Endothelial cell of umbilical vein (primary cell): ENCODE measurements around the gene VPS35L. TPM values are rescaled to one million over a fixed set of nuclear protein-coding genes. Genes with fewer than 3 reads are reported as not detected.
A peak's percentile ranks its signal among the peaks of the same experiment; 100 is the strongest.

Experiments used
- BruUV-seq: library from RNA; stranded (reverse); fragments of 400-500 nt; replicated peaks from 2 replicates; lab custom pipeline; 2021; lab: Mats Ljungman, UMichigan
- CTCF ChIA-PET: fragments of 300-600, 350-600 bp; sonication (Branson Sonifier 250); formaldehyde crosslinking; loops from one replicate; lab custom pipeline; 2021; ENCODE audit warnings: antibody characterized with exemption, inconsistent platforms; lab: Charles Lee
- POLR2A ChIA-PET: fragments of 300-600, 350-600 bp; sonication (Branson Sonifier 250); formaldehyde crosslinking; loops from one replicate; lab custom pipeline; 2021; ENCODE audit warnings: antibody characterized with exemption, inconsistent platforms; lab: Charles Lee
- DNase-seq: peaks from one replicate; pipeline ENCODE4 v3.0.0-alpha.2; 2011; ENCODE audit warnings: low read depth, low spot score
- FAIRE-seq: peaks from 2 replicates; lab custom pipeline; 2011; peaks lifted over from hg19 to GRCh38; lab: Jason Lieb, UNC
- H2AFZ ChIP-seq: 2 replicates; pipeline ENCODE4 v1.6.0; 2012; ENCODE audit warnings: low read depth, low read length, control low read depth, inconsistent platforms
- H3K27ac ChIP-seq: 2 replicates; pipeline ENCODE4 v1.5.1; 2011; ENCODE audit warnings: low read depth, mild to moderate bottlenecking, control low read depth, low read length, moderate library complexity; ENCODE audit not compliant: insufficient read depth
- H3K27me3 ChIP-seq, 2 experiments: 2 replicates each; pipeline versions ENCODE4 v1.6.0 to v1.6.1; 2011; ENCODE audit warnings: low read length in 2 of 2, mixed read lengths in 1 of 2; ENCODE audit not compliant: control insufficient read depth in 2 of 2, insufficient read depth in 2 of 2
- H3K36me3 ChIP-seq, 2 experiments: 2 replicates in 1 of 2; 3 replicates in 1 of 2; pipeline ENCODE4 v1.5.1; 2011; ENCODE audit warnings: low read length in 2 of 2, mild to moderate bottlenecking in 1 of 2, moderate library complexity in 1 of 2; ENCODE audit not compliant: control insufficient read depth in 2 of 2, insufficient read depth in 2 of 2; ENCODE audit errors: extremely low read depth in 1 of 2
- H3K4me1 ChIP-seq: 3 replicates; pipeline ENCODE4 v1.5.1; 2011; ENCODE audit warnings: mild to moderate bottlenecking, low read length; ENCODE audit not compliant: control insufficient read depth, insufficient read depth; ENCODE audit errors: extremely low read depth
- H3K4me2 ChIP-seq: 2 replicates; pipeline ENCODE4 v1.6.1; 2011; ENCODE audit warnings: low read length, control low read depth, mixed read lengths; ENCODE audit not compliant: insufficient read depth
- H3K4me3 ChIP-seq, 3 experiments: fragments of 200-600 bp in 1 of 3; sonication (generic), shearing (Covaris generic) in 1 of 3; replicated peaks in 1 of 3; 2 replicates each; pipeline ENCODE4 v1.5.1; 2011 to 2016; ENCODE audit warnings: control low read depth in 3 of 3, low read length in 3 of 3, mild to moderate bottlenecking in 2 of 3, inconsistent platforms in 1 of 3, low read depth in 1 of 3, moderate library complexity in 1 of 3; ENCODE audit not compliant: insufficient read depth in 1 of 3
- H3K79me2 ChIP-seq: 2 replicates; pipeline ENCODE4 v1.6.0; 2012; ENCODE audit warnings: low read length, inconsistent platforms; ENCODE audit not compliant: control insufficient read depth, insufficient read depth
- H3K9ac ChIP-seq: replicated peaks from 2 replicates; pipeline ENCODE3; 2011; ENCODE audit warnings: low read length, control low read depth; ENCODE audit not compliant: insufficient read depth; ENCODE audit errors: extremely low read depth
- H3K9me1 ChIP-seq: replicated peaks from 3 replicates; pipeline ENCODE4 v1.6.0; 2011; ENCODE audit warnings: mild to moderate bottlenecking, low read length; ENCODE audit not compliant: control insufficient read depth, insufficient read depth; ENCODE audit errors: extremely low read depth
- H3K9me3 ChIP-seq: replicated peaks from 2 replicates; pipeline ENCODE4 v1.5.1; 2012; ENCODE audit warnings: low read length, inconsistent platforms; ENCODE audit not compliant: control insufficient read depth, insufficient read depth
- H4K20me1 ChIP-seq: replicated peaks from 2 replicates; pipeline ENCODE3; 2011; ENCODE audit warnings: mild to moderate bottlenecking, low read length; ENCODE audit not compliant: control insufficient read depth, insufficient read depth; ENCODE audit errors: extremely low read depth
- CTCF ChIP-seq, 2 donors: IDR thresholded peaks; 1 replicate in 1 of 2; 2 replicates in 1 of 2; pipeline ENCODE4 v1.5.1; 2011; ENCODE audit warnings: low read length in 2 of 2, mild to moderate bottlenecking in 2 of 2, moderate library complexity in 2 of 2, control low read depth in 1 of 2, inconsistent platforms in 1 of 2, low read depth in 1 of 2; ENCODE audit not compliant: insufficient read depth in 1 of 2; ENCODE audit errors: extremely low read depth in 1 of 2
- EZH2 ChIP-seq: IDR thresholded peaks from 2 replicates; pipeline ENCODE4 v1.6.1; 2012; ENCODE audit warnings: borderline replicate concordance, low read depth, mild to moderate bottlenecking, moderate library complexity, low read length, inconsistent platforms; ENCODE audit not compliant: severe bottlenecking
- FOS ChIP-seq: IDR thresholded peaks from 2 replicates; pipeline ENCODE4 v1.6.1; 2011; ENCODE audit warnings: mild to moderate bottlenecking, low read length, moderate library complexity, borderline replicate concordance; ENCODE audit not compliant: insufficient read depth
- GATA2 ChIP-seq: IDR thresholded peaks from 2 replicates; pipeline ENCODE4 v1.7.0; 2011; ENCODE audit warnings: low read depth, mild to moderate bottlenecking, moderate library complexity, mixed read lengths, low read length; ENCODE audit not compliant: insufficient read length, insufficient read depth
- JUN ChIP-seq: IDR thresholded peaks from 2 replicates; pipeline ENCODE4 v1.6.1; 2011; ENCODE audit warnings: borderline replicate concordance, low read depth; ENCODE audit not compliant: insufficient read length, insufficient read depth
- MYC ChIP-seq: IDR thresholded peaks from one replicate; pipeline ENCODE4 v1.6.1; 2011; ENCODE audit warnings: mild to moderate bottlenecking, low read depth, low read length
- POLR2A ChIP-seq: IDR thresholded peaks from 2 replicates; pipeline ENCODE4 v1.6.1; 2012; ENCODE audit warnings: low read depth, mild to moderate bottlenecking, control low read depth, low read length
- POLR2AphosphoS5 ChIP-seq: IDR thresholded peaks from 2 replicates; pipeline ENCODE4 v1.6.1; 2012; ENCODE audit warnings: low read depth, mild to moderate bottlenecking, control low read depth, low read length, moderate library complexity; ENCODE audit not compliant: insufficient read depth
- dilution Hi-C: fragments of 300-500 bp; cut with MboI; formaldehyde crosslinking; loops from one replicate; pipeline ENCODE4 v1.15.0; 2019; ENCODE audit warnings: low sequenced_read_pairs; ENCODE audit not compliant: extremely low pct_ligation_motif_present
- intact Hi-C: fragments of 100-400 bp; cut with micrococcal nuclease; formaldehyde crosslinking; loops from one replicate; pipeline ENCODE4 v1.10.0; 2022
- polyA plus RNA-seq, 4 experiments: library from polyadenylated mRNA; depleted of rRNA in 3 of 4; stranded (reverse) in 3 of 4; unstranded in 1 of 4; fragments of >200 nt; gene quantifications; 2 replicates each; pipeline versions ENCODE4 v1.2.1 to v1.2.3, GENCODE V29; 2011 to 2012; ENCODE audit warnings: missing spikeins in 1 of 4
- total RNA-seq: library from RNA; stranded (reverse); gene quantifications from 2 replicates; pipeline ENCODE4 v1.2.3, GENCODE V29; 2021
- TF ChIP-seq, protein P1 (sequence below): IDR thresholded peaks from 2 replicates; pipeline ENCODE4 v1.6.1; 2011; ENCODE audit not compliant: insufficient read depth, insufficient read length

The VPS35L gene
- total and polyA plus RNA-seq, 2 donors (not counting 3 experiments of a cell fraction or from before 2014, with no cell fraction given), result 49.1 to 91.1 TPM

DNA sequence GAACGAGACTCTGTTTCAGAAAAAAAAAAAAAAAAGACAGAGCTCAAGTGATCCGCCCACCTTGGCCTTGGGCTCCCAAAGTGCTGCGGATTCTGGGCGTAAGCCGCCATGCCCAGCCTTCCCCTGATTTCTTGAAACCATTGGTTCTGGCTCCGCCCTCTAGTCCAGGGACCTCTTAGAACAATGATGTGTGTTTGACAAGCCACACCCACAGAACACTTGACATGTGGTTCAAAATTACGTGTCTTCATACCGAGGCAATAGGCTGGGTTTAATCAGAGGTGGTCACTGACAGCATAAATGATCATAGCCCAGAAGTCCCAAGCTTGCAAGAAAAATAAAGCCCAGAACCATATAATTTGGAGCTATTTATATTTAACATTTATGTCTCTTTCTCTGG lies 139.5 kb downstream of the VPS35L start:
- Histone ChIP-seq H3K9me1 (no peaks in the 10 kb centered on the region), H3K36me3 (peaks cover 7 to 19% of the 10 kb centered on the region in 2 experiments), H2AFZ (no peak overlapping the region), H4K20me1 (no peaks in the 10 kb centered on the region), H3K27me3 (no peaks in the 10 kb centered on the region), H3K27ac (no peak overlapping the region), H3K79me2 (no peaks in the 10 kb centered on the region), H3K4me3 (no peak overlapping the region), H3K9ac (no peak overlapping the region), H3K9me3 (no peaks in the 10 kb centered on the region), H3K4me2 (no peak overlapping the region), H3K4me1 (peaks cover 10% of the 10 kb centered on the region)
- no peak for TF ChIP-seq CTCF (IDR thresholded peaks at IDR 0.05; ENCODE audit: extremely low read depth in 1 of 2, insufficient read depth in 1 of 2, low read depth in 1 of 2, low read length in 2 of 2)
- no peak for TF ChIP-seq POLR2AphosphoS5
- TF ChIP-seq POLR2A, result no peak
- no peak for TF ChIP-seq MYC
- intact Hi-C loops (loop anchor here (10.0 kb wide), 1 partner anchor 90 kb away; no protein-coding TSS in a partner anchor), dilution Hi-C loops (no loop called here)
- ChIA-PET POLR2A (no interaction called here), CTCF (interaction anchor here (0.7 to 2.7 kb wide), 4 partner anchors 14 to 189 kb away, joined by 3 to 11 read pairs (median 6); no protein-coding TSS in a partner anchor)
- no TSS peak for BruUV-seq
- DNase-seq, result no peak
- FAIRE-seq, result no peak

DNA sequence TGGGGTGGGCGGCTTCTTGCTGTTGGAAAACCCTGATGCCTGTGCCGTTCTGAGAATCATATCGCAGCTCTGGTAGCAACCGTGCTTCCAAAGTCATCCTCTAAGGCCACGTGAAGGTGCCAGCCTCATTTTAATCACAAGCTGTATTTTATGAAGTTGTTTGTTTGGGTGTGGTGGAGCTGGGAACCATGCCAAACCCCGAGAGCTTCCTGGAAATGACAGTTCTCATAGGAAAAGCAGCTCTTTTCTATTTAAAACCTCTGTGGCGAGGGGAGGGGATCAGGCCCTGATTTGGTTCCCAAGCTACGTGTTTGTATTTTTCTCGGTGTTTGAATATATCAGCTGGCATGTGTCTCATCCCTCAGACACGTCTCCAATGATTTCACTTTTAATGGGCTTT lies 140.8 kb downstream of the VPS35L start:
- Histone ChIP-seq H4K20me1 (no peaks in the 10 kb centered on the region), H3K4me2 (peak overlapping the region; percentile 23), H3K4me3 (no peak overlapping the region), H3K79me2 (no peaks in the 10 kb centered on the region), H3K9me3 (no peaks in the 10 kb centered on the region), H3K36me3 (peaks cover 6 to 18% of the 10 kb centered on the region in 2 experiments), H3K27ac (peak overlapping the region; percentile 59), H3K4me1 (peaks cover 17% of the 10 kb centered on the region), H2AFZ (no peak overlapping the region), H3K27me3 (no peaks in the 10 kb centered on the region), H3K9ac (peak overlapping the region; percentile 30), H3K9me1 (no peaks in the 10 kb centered on the region)
- intact Hi-C loops (loop anchor here (1.0 to 10.0 kb wide), 3 partner anchors 22 to 190 kb away; partner anchors contain the start of genes IQCK and KNOP1), dilution Hi-C loops (no loop called here)
- CTCF ChIA-PET, result interaction anchor here (0.9 to 2.7 kb wide), 11 partner anchors 13 to 190 kb away, joined by 3 to 11 read pairs (median 5); partner anchors contain the start of genes GPRC5B, IQCK, KNOP1 and VPS35L
- TF ChIP-seq EZH2, result no peak
- TF ChIP-seq GATA2, result no peak
- no peak for TF ChIP-seq CTCF (IDR thresholded peaks at IDR 0.05; ENCODE audit: extremely low read depth in 1 of 2, insufficient read depth in 1 of 2, low read depth in 1 of 2, low read length in 2 of 2)
- TF ChIP-seq JUN, result no peak
- TF ChIP-seq FOS, result peak; percentile 20
- TF ChIP-seq POLR2A, result no peak
- peak; percentile 64 for TF ChIP-seq POLR2AphosphoS5
- TF ChIP-seq, protein P1, sequence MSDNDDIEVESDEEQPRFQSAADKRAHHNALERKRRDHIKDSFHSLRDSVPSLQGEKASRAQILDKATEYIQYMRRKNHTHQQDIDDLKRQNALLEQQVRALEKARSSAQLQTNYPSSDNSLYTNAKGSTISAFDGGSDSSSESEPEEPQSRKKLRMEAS, result peak; percentile 55
- no peak for TF ChIP-seq MYC
- POLR2A ChIA-PET, result no interaction called here
- no TSS peak for BruUV-seq
- FAIRE-seq (peak; percentile 89), DNase-seq (peak; percentile 94)
